SW480 (cell line): ENCODE measurements around the gene COL23A1.

Experiments
- DNase-seq: peaks from one replicate; pipeline ENCODE4 v3.0.0-alpha.2; 2016; ENCODE audit warnings: low spot score

Gene COL23A1

GRCh38 chr5:178434851-178435250 is 155.3 kb downstream of the COL23A1 start:
- no peak for DNase-seq

- DNase-seq: no peak
These were observed 156.0 kb downstream of the COL23A1 start for GRCh38 chr5:178434016-178434761.

- DNase-seq: no peak
These were observed 156.9 kb downstream of the COL23A1 start for GRCh38 chr5:178433273-178433775.

- DNase-seq: no peak
These were observed 157.5 kb downstream of the COL23A1 start for GRCh38 chr5:178432421-178433272.

GRCh38 chr5:178431782-178432165 is 158.4 kb downstream of the COL23A1 start:
- no peak for DNase-seq

GRCh38 chr5:178431063-178431781 is 159.0 kb downstream of the COL23A1 start:
- no peak for DNase-seq

GRCh38 chr5:178430186-178431062 is 159.8 kb downstream of the COL23A1 start:
- DNase-seq: no peak

- no peak for DNase-seq
These were observed 160.6 kb downstream of the COL23A1 start for GRCh38 chr5:178429491-178430185.

- DNase-seq: no peak
These were observed 161.1 kb downstream of the COL23A1 start for GRCh38 chr5:178429156-178429468.

GRCh38 chr5:178428341-178429155 is 161.6 kb downstream of the COL23A1 start:
- no peak for DNase-seq

GRCh38 chr5:178427576-178428197 is 162.5 kb downstream of the COL23A1 start:
- no peak for DNase-seq

GRCh38 chr5:178426326-178427130 is 163.7 kb downstream of the COL23A1 start:
- DNase-seq: no peak

- no peak for DNase-seq
These were observed 164.5 kb downstream of the COL23A1 start for GRCh38 chr5:178425621-178426068.

GRCh38 chr5:178424810-178425177 is 165.4 kb downstream of the COL23A1 start:
- no peak for DNase-seq

- DNase-seq: no peak
These were observed 166.0 kb downstream of the COL23A1 start for GRCh38 chr5:178423901-178424809.

- DNase-seq: no peak
These were observed 166.8 kb downstream of the COL23A1 start for GRCh38 chr5:178423431-178423830.

GRCh38 chr5:178422400-178422775 is 167.8 kb downstream of the COL23A1 start:
- no peak for DNase-seq
